Measurements from ENCODE around the gene PMM2.

- TF ChIP-seq EZH2phosphoT487 (IDR thresholded peaks at IDR 0.05; ENCODE audit: insufficient read depth, low read depth) (no peak), EZH2 (IDR thresholded peaks at IDR 0.05; ENCODE audit: insufficient read depth, poor library complexity, severe bottlenecking) (no peak)
Observed at GRCh38 chr16:8867216-8867931, 69.7 kb downstream of the PMM2 start.
